ENCODE data around the gene PCYT2.

PCYT2 gene

GRCh38 chr17:81914103-81914850, 3.1 kb upstream of the PCYT2 start:
- no peak for DNase-seq (ENCODE audit: low read depth in 1 of 2, low spot score in 1 of 2)

DNA sequence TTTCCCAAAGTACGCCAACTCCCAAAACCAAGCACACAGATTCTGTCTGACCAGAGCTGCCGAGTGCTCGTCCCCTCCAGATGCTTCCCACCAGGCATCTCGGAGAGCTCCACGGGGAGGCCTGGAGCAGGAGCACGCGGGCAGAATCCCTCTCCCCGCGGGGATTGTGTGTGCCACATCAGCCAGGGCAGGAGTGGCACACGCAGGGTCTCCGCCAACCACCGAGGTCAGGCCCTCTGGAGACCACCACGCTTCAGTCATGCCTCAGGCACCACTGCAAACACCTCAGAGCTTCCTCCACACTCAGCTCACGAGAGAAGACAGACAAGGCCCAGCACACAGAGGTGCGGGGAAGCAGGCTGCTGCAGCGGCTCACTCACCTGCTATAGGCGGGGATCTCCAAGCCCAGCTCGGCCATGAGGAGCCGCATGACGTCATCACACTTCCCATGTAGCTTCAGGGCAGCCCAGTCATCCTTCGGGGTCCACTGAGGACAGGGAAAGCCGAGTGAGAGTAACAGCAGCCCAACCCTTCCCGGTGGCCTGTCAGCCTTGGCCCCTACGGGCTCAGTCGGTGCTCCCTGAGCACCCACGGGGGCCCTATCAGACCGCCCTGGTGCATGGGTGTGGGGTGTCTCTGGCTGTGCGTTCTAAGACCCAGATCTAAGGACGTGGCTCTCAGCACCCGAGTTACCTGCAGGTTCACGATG, 2.3 kb upstream of the PCYT2 start:
- no peak for DNase-seq (ENCODE audit: low read depth in 1 of 2, low spot score in 1 of 2)

GRCh38 chr17:81912441-81913309, 1.5 kb upstream of the PCYT2 start:
- no peak for DNase-seq (ENCODE audit: low read depth in 1 of 2, low spot score in 1 of 2)

GRCh38 chr17:81911969-81912368, 770 bp upstream of the PCYT2 start:
- DNase-seq (ENCODE audit: low read depth in 1 of 2, low spot score in 1 of 2), result no peak

- DNase-seq (ENCODE audit: low read depth in 1 of 2, low spot score in 1 of 2), result no peak
These were observed 341 bp downstream of the PCYT2 start for GRCh38 chr17:81910840-81911276.

DNA sequence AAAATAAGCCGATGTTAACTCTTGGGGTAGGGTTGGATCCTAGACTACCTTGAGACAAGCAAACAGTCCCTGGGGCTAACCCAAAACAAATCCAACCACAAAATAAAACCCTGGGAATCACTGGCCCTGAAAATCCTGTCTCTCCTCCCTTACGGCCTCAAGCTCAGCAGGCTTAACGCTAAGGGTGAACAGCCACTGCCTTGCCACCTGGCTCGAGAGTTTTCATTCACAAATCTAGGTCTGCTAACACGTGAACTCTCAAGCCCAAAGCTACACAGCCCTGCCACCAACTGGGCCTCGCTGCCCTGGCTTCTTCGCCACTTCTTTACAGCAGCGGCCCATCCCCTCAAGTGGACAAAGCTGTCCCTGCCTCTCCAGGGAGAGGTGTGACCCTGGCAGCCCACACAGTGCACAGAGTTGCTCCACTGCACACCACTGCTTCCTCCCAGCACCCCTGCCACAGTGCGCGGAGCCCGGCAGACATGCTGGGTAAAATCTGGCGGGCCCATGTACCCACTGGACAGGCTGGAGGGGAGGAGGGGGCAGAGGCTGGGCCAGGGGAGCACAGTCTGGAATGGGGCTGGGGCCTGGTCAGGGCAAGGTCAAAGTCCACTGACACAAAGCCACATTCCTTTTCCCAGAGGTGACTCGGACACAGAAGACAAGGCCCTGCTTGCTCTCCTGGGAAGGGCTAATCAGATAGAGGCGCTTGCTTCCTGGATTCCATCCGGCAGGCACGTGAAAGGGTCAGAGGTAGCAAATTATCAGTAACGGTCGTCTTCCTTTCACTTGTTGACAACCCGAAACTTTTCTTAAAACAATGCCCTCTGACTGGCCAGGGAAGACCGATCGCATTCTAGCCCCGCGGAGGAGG, 996 bp downstream of the PCYT2 start:
- DNase-seq (ENCODE audit: low read depth in 1 of 2, low spot score in 1 of 2), result no peak

DNA sequence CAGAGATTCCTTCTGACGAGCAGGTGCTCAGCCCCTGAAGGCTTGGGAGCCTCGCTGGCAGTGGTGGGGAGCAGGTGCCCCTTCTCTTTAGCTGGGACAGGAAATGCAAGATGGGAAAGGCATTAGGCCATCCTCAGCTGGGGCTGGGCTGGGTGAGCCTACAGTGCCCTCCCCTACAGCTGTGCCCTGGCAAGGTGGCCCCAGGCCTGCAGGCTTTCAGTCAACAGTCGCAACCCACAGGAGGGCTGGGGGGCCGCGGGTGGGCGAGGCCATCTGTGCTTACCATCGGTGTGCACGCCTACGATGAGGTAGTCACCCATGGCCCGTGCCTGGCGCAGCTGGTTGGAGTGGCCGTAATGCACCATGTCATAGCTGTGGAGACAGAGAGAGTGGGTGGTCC, 2.0 kb downstream of the PCYT2 start:
- DNase-seq (ENCODE audit: low read depth in 1 of 2, low spot score in 1 of 2), result no peak

- DNase-seq (ENCODE audit: low read depth in 1 of 2, low spot score in 1 of 2), result no peak
These were observed 2.4 kb downstream of the PCYT2 start for GRCh38 chr17:81908793-81909192.

GRCh38 chr17:81907219-81908145, 3.7 kb downstream of the PCYT2 start:
- no peak for DNase-seq (ENCODE audit: low read depth in 1 of 2, low spot score in 1 of 2)

DNA sequence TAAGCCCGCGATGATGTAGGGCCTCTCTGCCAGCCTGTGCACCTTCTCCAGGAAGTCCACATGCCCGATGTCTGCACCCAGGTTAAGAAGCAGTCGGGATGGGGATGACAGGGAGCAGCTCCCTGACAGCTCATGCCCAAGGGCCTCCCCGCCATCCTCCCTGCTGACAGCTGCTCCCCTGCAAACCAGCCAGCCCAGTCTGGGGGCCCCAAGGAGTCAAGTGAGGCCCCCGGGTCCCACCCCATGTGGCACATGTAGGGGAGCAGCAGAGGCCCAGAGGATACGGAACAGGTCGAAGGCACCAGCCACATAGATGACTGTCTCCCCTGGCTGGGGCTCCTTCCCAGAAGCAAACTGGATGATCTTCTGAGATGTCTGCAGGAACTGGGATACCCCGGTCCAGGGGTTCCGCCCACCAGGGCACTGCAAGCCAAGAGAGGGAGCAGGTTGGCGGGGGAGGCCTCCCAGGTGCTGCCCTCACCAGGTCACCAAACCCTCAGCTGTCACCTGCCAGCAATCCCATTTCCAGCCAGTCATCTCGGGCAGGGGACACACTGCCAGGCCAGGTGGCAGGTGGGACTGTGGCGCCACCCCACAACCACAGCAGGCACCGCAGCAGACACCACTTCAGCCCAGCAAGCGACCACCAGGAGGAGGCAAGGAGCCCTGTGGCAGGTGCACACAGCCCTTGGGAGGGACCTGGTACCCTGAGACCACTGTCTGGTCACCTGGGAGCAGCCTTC, 4.6 kb downstream of the PCYT2 start:
- DNase-seq (ENCODE audit: low read depth in 1 of 2, low spot score in 1 of 2), result no peak

- DNase-seq (ENCODE audit: low read depth in 1 of 2, low spot score in 1 of 2), result no peak
These were observed 5.2 kb downstream of the PCYT2 start for GRCh38 chr17:81905993-81906392.

GRCh38 chr17:81905424-81905875, 5.7 kb downstream of the PCYT2 start:
- no peak for DNase-seq (ENCODE audit: low read depth in 1 of 2, low spot score in 1 of 2)

DNA sequence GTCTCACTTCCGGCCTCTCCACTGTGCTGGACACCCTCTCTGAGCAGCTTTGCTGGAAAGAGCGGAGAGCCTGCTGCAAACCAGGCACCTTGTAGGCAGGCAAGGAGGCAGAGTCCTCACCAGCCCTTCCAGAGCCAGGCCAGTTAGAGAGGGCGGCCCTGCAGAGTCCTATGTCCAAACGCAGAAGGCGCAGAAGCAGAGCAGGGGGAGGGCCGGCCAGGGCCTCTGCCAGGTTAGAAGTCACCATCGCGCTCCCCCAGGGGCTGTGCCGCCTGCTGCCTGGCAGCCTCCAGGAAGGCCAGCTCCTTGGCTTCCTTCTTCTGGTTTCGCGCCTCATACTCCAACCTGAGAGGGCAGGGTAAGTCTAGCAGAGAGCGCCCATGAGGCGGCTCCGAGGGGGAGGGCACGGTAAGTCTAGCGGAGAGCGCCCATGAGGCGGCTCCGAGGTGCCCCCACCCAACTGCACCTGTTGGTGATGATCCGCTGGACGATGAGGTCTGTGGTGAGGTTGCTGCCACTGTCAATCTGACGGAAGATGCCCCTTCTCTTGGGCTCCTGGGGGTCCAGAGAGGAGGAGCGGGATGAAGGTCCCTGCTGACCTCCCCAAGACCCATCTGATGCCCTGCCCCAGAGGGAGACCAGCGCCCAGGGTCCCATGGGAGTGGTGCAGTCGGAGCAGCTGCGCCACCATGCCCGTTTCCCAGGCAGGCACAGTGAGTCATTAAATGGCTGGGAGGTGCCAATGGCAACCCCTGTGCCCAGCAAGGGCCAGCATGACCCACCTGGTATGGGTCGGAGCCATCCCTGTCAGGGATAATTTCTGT, 6.4 kb downstream of the PCYT2 start:
- no peak for DNase-seq (ENCODE audit: low read depth in 1 of 2, low spot score in 1 of 2)

DNA sequence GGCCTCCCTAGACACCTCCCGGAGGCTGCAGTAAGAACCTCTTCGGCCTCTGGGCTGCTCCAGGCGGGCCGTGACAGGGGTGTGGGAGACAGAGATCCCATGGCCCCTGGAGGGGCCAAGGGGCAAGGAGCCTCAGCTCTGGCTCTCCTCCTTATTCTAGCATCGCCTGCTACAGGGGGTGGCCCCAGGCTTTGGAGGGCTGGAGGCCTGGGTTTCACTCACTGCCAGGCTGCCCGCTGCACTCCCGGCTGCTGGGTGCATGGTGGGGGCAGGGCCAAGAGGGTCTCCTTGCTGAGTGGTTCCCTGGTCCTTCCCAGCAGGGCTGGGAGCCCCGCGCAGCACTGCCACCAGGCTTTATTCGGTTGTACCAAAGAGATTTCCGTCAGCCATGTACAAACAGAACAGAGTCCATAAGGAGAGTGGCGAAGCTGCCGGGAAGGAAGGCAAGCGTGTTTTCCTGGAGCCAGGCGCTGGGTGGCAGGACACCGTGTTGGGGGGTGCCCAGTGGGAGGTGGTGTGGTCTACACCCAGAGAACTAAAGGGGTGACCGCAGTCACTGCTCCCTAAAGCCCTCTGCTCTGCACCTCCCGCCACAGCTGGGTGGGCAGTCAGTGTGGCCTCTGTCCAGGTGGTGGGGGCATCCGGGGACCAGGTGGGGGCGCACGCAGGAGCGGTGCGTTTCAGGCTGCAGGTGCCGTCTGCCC, 7.2 kb downstream of the PCYT2 start:
- DNase-seq (ENCODE audit: low read depth in 1 of 2, low spot score in 1 of 2), result no peak

- no peak for DNase-seq (ENCODE audit: low read depth in 1 of 2, low spot score in 1 of 2)
These were observed 7.8 kb downstream of the PCYT2 start for GRCh38 chr17:81903415-81903831.

DNA sequence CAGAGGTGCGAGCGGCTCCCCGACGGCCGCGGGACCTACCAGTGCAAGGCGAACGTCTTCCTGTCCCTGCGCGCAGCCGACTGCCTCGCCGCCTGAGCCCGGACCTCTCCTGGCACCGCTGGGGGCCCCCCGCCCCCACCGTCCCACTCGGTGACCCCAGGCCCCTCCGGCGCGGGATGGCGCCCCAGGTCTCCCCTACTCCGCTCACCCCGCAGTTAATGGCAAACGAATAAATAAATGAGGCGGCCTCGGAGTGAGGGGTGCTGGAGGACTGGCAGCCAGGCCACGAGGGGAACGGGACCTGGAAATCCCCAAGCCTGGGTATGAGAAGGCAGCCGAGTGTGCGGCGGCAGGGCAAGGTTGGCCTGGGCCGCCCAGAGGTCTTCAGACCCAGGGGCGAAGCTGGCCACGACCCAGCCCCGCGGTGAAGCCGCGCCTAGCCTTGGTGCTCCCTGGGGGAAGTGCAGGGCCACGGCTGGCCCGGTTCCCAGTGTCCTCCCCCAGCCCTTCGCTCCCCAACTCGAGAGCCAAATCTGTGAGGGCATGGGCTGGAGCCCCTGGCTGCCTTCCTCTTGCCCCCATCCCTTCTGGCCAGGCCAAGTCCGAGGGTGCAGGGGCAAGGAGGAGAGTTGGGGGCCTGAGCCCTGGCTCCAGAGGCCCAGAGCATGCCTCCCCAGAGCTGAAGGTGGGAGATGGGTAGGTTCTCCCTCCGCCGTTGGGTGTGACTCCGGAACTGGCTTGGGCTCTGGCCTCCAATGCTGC, 8.4 kb downstream of the PCYT2 start:
- DNase-seq (ENCODE audit: low read depth in 1 of 2, low spot score in 1 of 2), result no peak

All from activated T-helper 1 cell treated with anti-CD3 and anti-CD28 coated beads, Interleukin-2, amount 50 U/mL, for 16 hours (primary cell).